Peyer's patch (tissue), 4 donors: Measurements from ENCODE around the gene CYTH3.

Source experiments
- CTCF ChIP-seq, 6 experiments: fragments of 450-650 bp in 4 of 6; fragments of 200-600 bp in 2 of 6; sonication (generic) in 1 of 6; IDR thresholded peaks; one replicate each; pipeline ENCODE4 v1.5.1; 2017 to 2019; ENCODE audit warnings: antibody characterized with exemption in 6 of 6, mild to moderate bottlenecking in 3 of 6, moderate library complexity in 1 of 6
- POLR2A ChIP-seq, 2 donors: fragments of 450-650 bp; IDR thresholded peaks; one replicate each; pipeline ENCODE4 v1.5.1; 2017; ENCODE audit warnings: antibody characterized with exemption in 2 of 2, mild to moderate bottlenecking in 2 of 2, moderate library complexity in 2 of 2

DNA sequence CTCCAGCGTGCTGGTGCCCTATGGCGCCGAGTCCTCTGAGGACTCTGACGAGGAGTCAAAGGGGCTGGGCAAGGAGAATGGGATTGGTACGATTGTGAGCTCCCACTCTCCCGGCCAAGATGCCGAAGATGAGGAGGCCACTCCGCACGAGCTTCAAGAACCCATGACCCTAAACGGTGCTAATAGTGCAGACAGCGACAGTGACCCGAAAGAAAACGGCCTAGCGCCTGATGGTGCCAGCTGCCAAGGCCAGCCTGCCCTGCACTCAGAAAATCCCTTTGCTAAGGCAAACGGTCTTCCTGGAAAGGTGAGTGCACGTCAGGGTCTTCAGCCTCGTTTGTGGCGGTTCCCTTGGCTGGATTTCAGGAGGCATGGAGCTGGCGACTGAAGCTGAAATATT lies 122.4 kb downstream of the CYTH3 start:
- TF ChIP-seq CTCF (IDR thresholded peaks at IDR 0.05) = no peak
- TF ChIP-seq POLR2A (IDR thresholded peaks at IDR 0.05) = no peak
